GM23338 (cell line): ENCODE measurements around the gene GUCY1A2. TPM values are rescaled to one million over a fixed set of nuclear protein-coding genes. Genes with fewer than 3 reads are reported as not detected.

Source experiments
- ATAC-seq: fragments of 200-7000 bp; cut with Tn5 transposase; 3 replicates; pipeline ENCODE4 v1.9.1; 2020
- DNase-seq: peaks from one replicate; pipeline ENCODE4 v3.0.0-alpha.2; 2015; ENCODE audit warnings: low spot score
- H2AFZ ChIP-seq: fragments of 200-600 bp; sonication (generic); 2 replicates; pipeline ENCODE4 v1.8.0; 2016; ENCODE audit warnings: antibody characterized with exemption, mild to moderate bottlenecking, moderate library complexity
- H3F3A ChIP-seq: fragments of 200-600 bp; sonication (generic); replicated peaks from 2 replicates; pipeline ENCODE4 v1.8.0; 2017; ENCODE audit warnings: antibody characterized with exemption, mixed run types, low read depth
- H3K27ac ChIP-seq: fragments of 200-600 bp; sonication (generic); 2 replicates; pipeline ENCODE4 v1.6.1; 2016; ENCODE audit warnings: low read depth
- H3K27me3 ChIP-seq: fragments of 200-600 bp; sonication (generic); 2 replicates; pipeline ENCODE4 v1.8.0; 2016; ENCODE audit warnings: mild to moderate bottlenecking, mixed run types, moderate library complexity; ENCODE audit not compliant: insufficient read depth
- H3K36me3 ChIP-seq: fragments of 200-600 bp; sonication (generic); 2 replicates; pipeline ENCODE4 v1.8.0; 2016; ENCODE audit warnings: mild to moderate bottlenecking; ENCODE audit not compliant: insufficient read depth
- H3K4me1 ChIP-seq: fragments of 200-600 bp; sonication (generic); 2 replicates; pipeline ENCODE4 v1.8.0; 2016; ENCODE audit warnings: mild to moderate bottlenecking, moderate library complexity; ENCODE audit not compliant: insufficient read depth
- H3K4me2 ChIP-seq: fragments of 200-600 bp; sonication (generic); 2 replicates; pipeline ENCODE4 v1.7.1; 2017; ENCODE audit warnings: mixed run types
- H3K4me3 ChIP-seq: fragments of 200-600 bp; sonication (generic); 2 replicates; pipeline ENCODE4 v1.6.1; 2016; ENCODE audit warnings: mixed run types
- H3K79me2 ChIP-seq: fragments of 200-600 bp; sonication (generic); replicated peaks from 2 replicates; pipeline ENCODE4 v1.8.0; 2017; ENCODE audit warnings: mild to moderate bottlenecking; ENCODE audit not compliant: insufficient read depth
- H3K9me2 ChIP-seq: fragments of 200-600 bp; sonication (generic); 2 replicates; pipeline ENCODE4 v1.8.0; 2017; ENCODE audit not compliant: insufficient read depth
- H4K20me1 ChIP-seq: fragments of 200-600 bp; sonication (generic); replicated peaks from 2 replicates; pipeline ENCODE4 v1.8.0; 2017; ENCODE audit warnings: mild to moderate bottlenecking; ENCODE audit not compliant: insufficient read depth
- H3K27ac Mint-ChIP-seq: 2 replicates; pipeline ENCODE4 v1.8.0; 2020; ENCODE audit warnings: inconsistent platforms, mild to moderate bottlenecking, moderate library complexity, mixed read lengths
- H3K27me3 Mint-ChIP-seq: 3 replicates; pipeline ENCODE4 v1.8.0; 2022; ENCODE audit warnings: low read depth, mild to moderate bottlenecking, moderate library complexity, mixed read lengths, inconsistent platforms; ENCODE audit not compliant: insufficient read depth, poor library complexity
- H3K36me3 Mint-ChIP-seq: 3 replicates; pipeline ENCODE4 v1.8.0; 2021; ENCODE audit warnings: low read depth, mild to moderate bottlenecking, inconsistent platforms, moderate library complexity, mixed read lengths
- H3K4me1 Mint-ChIP-seq: 3 replicates; pipeline ENCODE4 v1.8.0; 2020; ENCODE audit warnings: mild to moderate bottlenecking, inconsistent platforms, mixed read lengths
- H3K4me3 Mint-ChIP-seq: 3 replicates; pipeline ENCODE4 v1.8.0; 2021; ENCODE audit warnings: moderate library complexity, mild to moderate bottlenecking, inconsistent platforms, mixed read lengths
- H3K9me3 Mint-ChIP-seq: 3 replicates; pipeline ENCODE4 v1.8.0; 2020; ENCODE audit warnings: moderate library complexity, mild to moderate bottlenecking, inconsistent platforms, mixed read lengths
- CREB1 ChIP-seq: fragments of 250-450 bp; sonication (Bioruptor Pico); IDR thresholded peaks from 2 replicates; pipeline ENCODE4 v1.5.0; 2020; ENCODE audit warnings: low read depth, mild to moderate bottlenecking, moderate library complexity
- CTCF ChIP-seq, 2 experiments: fragments of 200-600 bp in 1 of 2; sonication (generic) in 1 of 2; conservative IDR thresholded peaks; 2 replicates each; pipeline versions ENCODE4 v1.5.1 to v1.6.1; 2016 to 2017; ENCODE audit warnings: antibody characterized with exemption in 2 of 2, low read depth in 2 of 2, mild to moderate bottlenecking in 2 of 2, moderate library complexity in 1 of 2
- ETS1 ChIP-seq: IDR thresholded peaks from 2 replicates; pipeline ENCODE4 v1.6.1; 2016; ENCODE audit warnings: antibody characterized with exemption
- EZH2 ChIP-seq: fragments of 200-600 bp; sonication (generic); IDR thresholded peaks from one replicate; pipeline ENCODE4 v1.8.0; 2017; ENCODE audit warnings: antibody characterized with exemption, mild to moderate bottlenecking, low read depth; ENCODE audit not compliant: unreplicated experiment
- EZH2phosphoT487 ChIP-seq: fragments of 200-600 bp; sonication (generic); IDR thresholded peaks from one replicate; pipeline ENCODE4 v1.8.1; 2018; ENCODE audit warnings: antibody characterized with exemption; ENCODE audit not compliant: unreplicated experiment
- JUNB ChIP-seq: IDR thresholded peaks from one replicate; pipeline ENCODE4 v1.6.1; 2016; ENCODE audit warnings: antibody characterized with exemption; ENCODE audit not compliant: unreplicated experiment
- NANOG ChIP-seq: IDR thresholded peaks from 2 replicates; pipeline ENCODE4 v1.6.1; 2016; ENCODE audit warnings: antibody characterized with exemption, borderline replicate concordance
- POLR2AphosphoS5 ChIP-seq: IDR thresholded peaks from 2 replicates; pipeline ENCODE4 v1.6.1; 2016; ENCODE audit warnings: antibody characterized with exemption, low read depth
- REST ChIP-seq: IDR thresholded peaks from one replicate; pipeline ENCODE4 v1.6.1; 2018; ENCODE audit warnings: antibody characterized with exemption; ENCODE audit not compliant: unreplicated experiment
- STAT1 ChIP-seq: IDR thresholded peaks from one replicate; pipeline ENCODE4 v1.6.1; 2016; ENCODE audit warnings: antibody characterized with exemption; ENCODE audit not compliant: unreplicated experiment
- ZNF114 ChIP-seq: fragments of 250-450 bp; sonication (Bioruptor Pico); IDR thresholded peaks from 2 replicates; pipeline ENCODE4 v1.5.0; 2020; ENCODE audit warnings: mild to moderate bottlenecking, moderate library complexity
- ZNF331 ChIP-seq: fragments of 250-450 bp; sonication (Bioruptor Pico); IDR thresholded peaks from 2 replicates; pipeline ENCODE4 v1.5.0; 2020; ENCODE audit warnings: low read depth, mild to moderate bottlenecking, moderate library complexity
- polyA plus RNA-seq: library from polyadenylated mRNA; unstranded; fragments of >200 nt; fragmentation: Nextera tagmentation; extraction: Ambion mirVana; gene quantifications from 2 replicates; pipeline ENCODE4 v1.2.1, GENCODE V29; 2016
- total RNA-seq: library from RNA; depleted of rRNA; stranded (reverse); fragments of >200 nt; shearing (Covaris generic); gene quantifications from 2 replicates; pipeline ENCODE4 v1.2.3, GENCODE V29; 2014

GUCY1A2 gene
- total and polyA plus RNA-seq, 2 experiments from 2014 or later, result 0.36 to 1.4 TPM

- TF ChIP-seq EZH2, result no peak
Measured at GRCh38 chr11:106821826-106822225, 196.4 kb downstream of the GUCY1A2 start (continued).

GRCh38 chr11:106821291-106821690, 197.0 kb downstream of the GUCY1A2 start:
- Histone ChIP-seq H3K27me3 (no peaks in the 10 kb centered on the region), H2AFZ (no peak overlapping the region), H3K79me2 (no peaks in the 10 kb centered on the region), H3F3A (no peaks in the 10 kb centered on the region), H3K4me3 (no peak overlapping the region), H3K4me1 (peaks cover 17% of the 10 kb centered on the region), H3K27ac (no peak overlapping the region), H3K9me2 (no peaks in the 10 kb centered on the region), H4K20me1 (no peaks in the 10 kb centered on the region), H3K36me3 (no peaks in the 10 kb centered on the region), H3K4me2 (no peak overlapping the region)
- Mint-ChIP-seq H3K9me3 (no peaks in the 10 kb centered on the region), H3K27me3 (no peaks in the 10 kb centered on the region), H3K27ac (no peak overlapping the region), H3K4me3 (no peak overlapping the region), H3K36me3 (no peaks in the 10 kb centered on the region), H3K4me1 (peaks cover 20% of the 10 kb centered on the region; the same call in 2 of the 3 replicates)
- ATAC-seq (peak; percentile 50; the same call in 2 of the 3 replicates), DNase-seq (peak; percentile 14)
- no peak for TF ChIP-seq CREB1 (CRISPR knock-in tag)

GRCh38 chr11:106818443-106818842, 199.8 kb downstream of the GUCY1A2 start:
- Histone ChIP-seq H3K27ac (no peak overlapping the region), H3K27me3 (no peaks in the 10 kb centered on the region), H3K4me2 (no peak overlapping the region), H3K4me1 (peaks cover 17% of the 10 kb centered on the region), H4K20me1 (no peaks in the 10 kb centered on the region), H3K9me2 (no peaks in the 10 kb centered on the region), H3K36me3 (no peaks in the 10 kb centered on the region), H3F3A (no peaks in the 10 kb centered on the region), H2AFZ (no peak overlapping the region), H3K79me2 (no peaks in the 10 kb centered on the region), H3K4me3 (no peak overlapping the region)
- no peak for ATAC-seq
- DNase-seq, result no peak
- no peaks in the 10 kb centered on the region for H3K36me3 Mint-ChIP-seq
- H3K9me3 Mint-ChIP-seq, result no peaks in the 10 kb centered on the region
- H3K4me3 Mint-ChIP-seq, result no peak overlapping the region
- no peak overlapping the region for H3K27ac Mint-ChIP-seq
- peaks cover 17% of the 10 kb centered on the region; the same call in 2 of the 3 replicates for H3K4me1 Mint-ChIP-seq
- H3K27me3 Mint-ChIP-seq, result no peaks in the 10 kb centered on the region
- no peak for TF ChIP-seq CREB1 (CRISPR knock-in tag)
- TF ChIP-seq POLR2AphosphoS5, result no peak
- TF ChIP-seq CTCF (conservative IDR thresholded peaks at IDR 0.05; ENCODE audit: low read depth in 2 of 2), result no peak
- no peak for TF ChIP-seq EZH2phosphoT487
- no peak for TF ChIP-seq ETS1
- no peak for TF ChIP-seq ZNF331
- TF ChIP-seq EZH2, result no peak
- TF ChIP-seq ZNF114 (CRISPR knock-in tag), result no peak
- TF ChIP-seq JUNB, result no peak
- TF ChIP-seq NANOG, result no peak
- TF ChIP-seq STAT1, result no peak
- no peak for TF ChIP-seq REST
